T47D (cell line): ENCODE data around the gene KCNK6.

Experiments used
- DNase-seq, 2 experiments: peaks; one replicate each; pipeline versions ENCODE4 v3.0.0 to v3.0.0-alpha.2; 2011 to 2012; ENCODE audit warnings: low read depth in 1 of 2, low spot score in 1 of 2
- JUND ChIP-seq: IDR thresholded peaks from 2 replicates; pipeline ENCODE4 v1.6.1; 2012; ENCODE audit warnings: low read depth
- in situ Hi-C: cut with HindIII; loops from 2 replicates; pipeline ENCODE4 v1.10.0; 2016; ENCODE audit warnings: low sequenced_read_pairs, low pct_unique_long_range_greater_than_20kb

KCNK6 gene

DNA sequence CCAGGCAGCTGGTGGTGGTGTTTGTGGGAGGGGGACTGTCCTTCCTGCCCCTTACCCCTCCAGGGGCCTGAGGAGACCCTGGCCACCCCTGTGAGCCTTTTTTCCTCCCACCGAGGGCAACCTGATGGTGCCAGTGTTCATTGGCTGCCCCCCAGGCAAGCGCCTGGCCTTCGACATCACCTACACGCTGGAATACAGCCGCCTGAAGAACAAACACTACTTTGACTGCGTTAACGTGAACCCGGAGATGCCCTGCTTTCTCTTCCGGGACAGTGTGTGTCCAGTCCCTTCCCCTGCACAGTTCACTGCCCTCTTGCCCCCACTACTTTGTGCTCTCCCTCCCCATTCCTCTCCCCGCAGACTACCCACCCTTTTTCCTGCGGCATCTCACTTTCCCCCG lies 47.4 kb downstream of the KCNK6 start:
- no peak for TF ChIP-seq JUND
- in situ Hi-C loops = no loop called here
- DNase-seq = no peak

DNA sequence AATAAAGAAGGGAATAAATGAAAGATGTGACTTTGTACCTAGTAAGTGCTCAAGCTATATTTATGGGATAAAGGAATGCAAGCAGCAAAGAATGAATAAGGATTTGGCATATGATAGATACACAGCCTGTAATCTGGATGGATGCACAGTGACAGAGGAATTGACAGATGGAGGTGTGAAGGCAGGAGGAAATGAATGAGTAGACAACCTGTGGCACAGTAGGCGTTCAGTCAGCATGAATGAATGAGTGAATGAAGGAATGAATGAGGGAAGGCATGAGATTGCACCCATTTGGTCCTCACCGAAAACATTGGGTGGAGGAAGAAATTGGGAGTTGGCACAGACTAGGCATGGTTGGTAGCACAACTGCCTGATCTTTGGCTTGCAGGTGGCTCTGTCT lies 49.9 kb downstream of the KCNK6 start:
- no peak for TF ChIP-seq JUND
- in situ Hi-C loops = no loop called here
- DNase-seq = no peak

DNA sequence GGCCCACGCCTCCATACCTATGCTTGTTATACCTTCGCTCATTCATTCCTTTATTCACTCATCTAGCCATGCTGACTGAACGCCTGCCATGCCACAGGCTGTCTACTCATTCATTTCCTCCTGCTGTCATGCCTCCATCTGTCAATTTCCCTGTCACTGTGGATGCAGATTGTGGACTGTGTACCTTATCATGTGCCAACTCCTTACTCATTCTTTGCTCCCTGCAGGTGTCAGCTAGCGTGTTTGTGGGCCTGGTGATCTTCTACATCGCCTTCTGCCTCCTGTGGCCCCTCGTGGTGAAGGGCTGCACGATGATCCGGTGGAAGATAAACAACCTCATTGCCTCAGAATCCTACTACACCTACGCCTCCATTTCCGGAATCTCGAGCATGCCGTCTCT lies 50.7 kb downstream of the KCNK6 start:
- in situ Hi-C loops = no loop called here
- TF ChIP-seq JUND = no peak
- DNase-seq = no peak

DNA sequence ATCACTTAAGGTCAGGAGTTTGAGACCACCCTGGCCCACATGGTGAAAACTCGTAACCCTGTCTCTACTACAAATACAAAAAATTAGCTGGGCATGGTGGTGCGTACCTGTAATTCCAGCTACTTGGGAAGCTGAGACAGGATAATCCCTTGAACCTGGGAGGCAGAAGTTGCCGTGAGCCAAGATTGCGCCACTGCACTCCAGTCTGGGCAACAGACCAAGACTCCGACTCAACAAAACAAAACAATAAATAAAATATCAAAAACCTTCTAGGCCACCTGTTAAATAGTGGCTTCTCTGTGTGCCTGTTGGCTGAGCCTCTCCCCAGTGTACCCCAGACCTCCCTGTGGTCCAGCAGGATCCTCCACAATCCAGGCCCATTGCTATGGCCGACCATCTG lies 51.4 kb downstream of the KCNK6 start:
- no peak for DNase-seq
- TF ChIP-seq JUND = no peak
- in situ Hi-C loops = no loop called here

DNA sequence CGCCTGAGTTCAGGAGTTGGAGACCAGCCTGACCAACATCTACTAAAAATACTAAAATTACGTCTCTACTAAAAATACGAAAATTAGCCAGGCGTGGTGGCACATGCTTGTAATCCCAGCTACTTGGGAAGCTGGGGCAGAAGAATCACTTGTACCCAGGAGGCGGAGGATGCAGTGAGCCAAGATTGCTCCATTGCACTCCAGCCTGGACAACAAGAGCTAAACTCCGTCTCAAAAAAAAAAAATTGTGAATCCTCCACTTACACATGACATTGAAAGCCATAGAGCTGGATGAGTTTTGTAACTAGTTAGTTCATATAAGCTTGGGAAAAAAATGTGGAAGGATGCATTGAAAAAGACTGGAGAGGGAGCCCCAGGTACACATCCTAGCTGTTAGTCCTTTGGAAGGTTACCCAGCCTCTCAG lies 54.3 kb downstream of the KCNK6 start:
- in situ Hi-C loops = no loop called here
- no peak for TF ChIP-seq JUND
- DNase-seq = no peak

DNA sequence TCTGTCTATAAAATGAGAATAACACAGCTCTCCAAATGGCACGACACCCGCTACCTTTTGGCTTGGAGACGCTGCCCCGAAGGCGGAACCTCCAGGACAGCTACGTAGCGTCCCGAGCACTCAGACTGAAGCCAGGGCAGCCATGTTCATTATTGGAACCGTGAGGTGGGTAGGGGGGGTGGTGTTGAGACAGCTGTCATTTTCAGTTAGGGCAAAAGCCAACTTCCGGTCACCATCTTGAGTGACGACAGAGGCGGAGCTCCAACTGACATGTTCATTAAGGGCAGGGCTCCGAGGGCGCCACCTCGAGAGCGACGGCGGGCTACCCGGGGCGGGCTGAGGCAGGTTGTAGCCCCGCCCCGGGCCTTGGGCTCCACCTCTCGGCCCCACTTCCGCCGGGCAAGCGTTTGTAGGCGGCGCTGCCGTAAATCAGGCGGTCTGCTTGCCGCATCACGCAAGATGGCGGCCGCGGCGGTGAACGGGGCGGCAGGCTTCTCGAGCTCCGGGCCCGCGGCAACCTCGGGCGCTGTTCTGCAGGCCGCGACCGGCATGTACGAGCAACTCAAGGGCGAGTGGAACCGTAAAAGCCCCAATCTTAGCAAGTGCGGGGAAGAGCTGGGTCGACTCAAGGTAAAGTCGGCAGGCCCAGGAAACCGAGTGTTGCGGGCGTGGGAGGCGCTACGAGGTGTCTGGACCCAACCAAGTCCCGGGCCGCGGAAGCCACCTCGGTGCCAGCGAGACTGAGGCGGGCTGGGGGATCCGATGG lies 54.9 kb downstream of the KCNK6 start, which contains the start of gene PSMD8:
PSMD8 (plus strand) TSS at position 240 of the 766 bp plus-strand sequence; CDS start at position 271, 31 bp downstream.
- in situ Hi-C loops = no loop called here
- peak; percentile 90 to 99 for DNase-seq
- no peak for TF ChIP-seq JUND

DNA sequence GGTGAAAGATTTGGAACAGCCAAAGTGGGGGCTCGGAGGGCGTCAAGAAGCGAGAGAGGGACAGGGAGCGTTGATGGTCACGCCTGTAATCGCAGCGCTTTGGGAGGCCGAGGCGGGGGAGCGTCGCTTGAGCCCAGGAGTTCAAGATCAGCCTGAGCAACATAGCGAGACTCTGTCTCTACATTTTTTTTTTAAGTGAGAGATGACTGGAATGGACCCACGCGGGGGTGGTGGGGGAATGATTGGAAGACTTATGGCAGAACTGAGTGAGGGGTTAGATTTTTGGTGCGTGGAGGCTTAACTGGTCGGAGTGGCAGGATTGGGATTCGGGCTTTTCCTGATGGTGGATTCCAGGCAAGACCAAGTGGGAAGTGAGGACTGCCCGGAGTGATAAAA lies 55.5 kb downstream of the KCNK6 start:
- no peak for DNase-seq
- in situ Hi-C loops = no loop called here
- TF ChIP-seq JUND = no peak

DNA sequence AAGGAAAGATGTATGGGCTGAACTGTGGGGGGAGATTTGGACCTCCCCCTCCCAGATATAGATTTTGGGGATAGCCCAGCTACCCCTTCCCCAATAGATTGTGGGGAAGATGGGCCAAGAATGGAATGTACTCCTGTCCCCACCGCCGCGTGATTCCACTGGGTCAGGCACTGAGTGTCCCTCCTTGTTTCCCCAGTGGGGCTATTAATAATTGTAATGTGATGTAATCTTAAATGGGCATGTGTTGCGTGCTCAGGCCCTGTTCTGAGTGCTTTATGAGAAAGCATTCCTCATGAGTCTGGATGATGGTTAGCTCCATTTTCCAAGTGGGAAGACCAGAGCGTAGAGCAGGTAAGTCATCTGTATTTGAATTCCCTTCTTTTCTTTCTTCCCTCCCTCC lies 56.1 kb downstream of the KCNK6 start:
- TF ChIP-seq JUND = no peak
- in situ Hi-C loops = no loop called here
- DNase-seq = no peak

DNA sequence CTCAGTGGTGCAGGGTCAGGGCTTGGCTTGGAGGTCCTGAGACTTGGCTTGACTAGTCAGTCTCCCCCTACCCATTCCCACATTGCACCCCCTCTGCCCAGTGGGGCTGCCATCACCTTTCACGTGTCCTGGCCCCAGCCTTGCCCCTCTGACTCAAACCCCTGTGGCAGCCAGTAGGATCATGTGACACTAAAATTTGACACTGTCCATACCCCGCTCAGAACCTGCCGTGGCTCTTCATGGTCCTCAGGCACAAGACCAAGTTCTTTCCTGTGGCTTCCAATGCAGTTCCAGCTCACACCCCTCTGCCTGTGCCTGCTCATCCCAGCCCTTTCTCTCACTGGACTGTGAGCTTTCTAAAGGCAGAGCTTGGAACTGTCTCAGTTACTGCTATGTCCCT lies 56.9 kb downstream of the KCNK6 start:
- DNase-seq = no peak
- TF ChIP-seq JUND = no peak
- in situ Hi-C loops = no loop called here

DNA sequence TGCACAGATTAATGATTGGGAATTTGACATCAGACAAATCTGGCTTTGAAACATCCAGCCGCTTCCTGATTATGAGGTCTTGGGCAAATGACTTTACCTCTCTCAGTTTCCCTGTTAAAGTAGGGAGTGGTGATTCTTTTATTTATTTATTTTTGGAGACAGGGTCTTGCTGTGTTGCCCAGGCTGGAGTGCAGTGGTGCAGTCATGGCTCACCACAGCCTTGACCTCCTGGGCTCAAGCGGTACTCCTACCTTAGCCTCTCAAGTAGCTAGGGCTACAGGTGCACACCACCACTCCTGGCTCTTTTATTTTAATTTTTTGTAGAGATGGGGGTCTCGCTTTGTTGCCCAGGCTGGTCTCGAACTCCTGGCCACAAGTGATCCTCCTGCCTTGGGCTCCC lies 57.4 kb downstream of the KCNK6 start:
- no peak for DNase-seq
- no peak for TF ChIP-seq JUND
- in situ Hi-C loops = no loop called here

DNA sequence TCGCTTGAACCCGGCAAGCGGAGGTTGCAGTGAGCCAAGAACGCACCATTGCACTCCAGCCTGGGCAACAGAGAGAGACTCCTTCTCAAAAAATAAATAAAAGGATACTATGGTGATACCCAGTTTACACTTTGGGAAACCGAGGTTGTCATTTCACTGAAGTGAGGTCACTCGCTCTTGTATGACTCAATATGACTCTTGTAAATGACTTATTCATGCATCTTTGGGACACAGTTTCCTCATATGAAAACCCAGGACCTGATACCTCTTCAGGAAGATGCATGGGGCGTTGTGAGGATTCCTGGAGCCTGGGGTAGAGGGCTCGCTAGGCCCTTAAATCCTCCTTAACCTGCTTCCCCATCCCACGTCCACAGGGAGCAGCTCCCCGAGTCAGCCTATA lies 59.2 kb downstream of the KCNK6 start:
- no peak for TF ChIP-seq JUND
- in situ Hi-C loops = no loop called here
- DNase-seq = no peak

DNA sequence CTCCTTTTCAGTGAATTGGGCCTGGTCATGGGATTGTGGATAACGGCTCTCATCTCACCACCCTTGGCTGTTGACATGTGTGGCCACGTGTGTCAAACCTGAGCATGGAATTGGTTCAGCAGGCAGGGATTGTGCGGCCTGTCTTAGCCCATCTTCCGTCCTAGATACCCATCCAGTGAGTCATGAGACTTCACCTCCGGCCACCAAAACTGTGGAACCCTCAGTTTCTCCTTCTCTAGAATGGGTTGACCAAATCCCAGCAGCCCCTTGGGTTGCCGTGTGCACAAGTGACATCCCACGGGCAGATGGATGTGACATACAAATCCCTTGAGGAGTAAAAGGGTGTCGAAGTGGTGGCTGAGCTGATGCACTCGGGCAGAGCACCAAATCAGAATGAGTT lies 61.5 kb downstream of the KCNK6 start:
- DNase-seq = no peak
- in situ Hi-C loops = no loop called here
- TF ChIP-seq JUND = no peak
